Measurements from ENCODE around the gene FANCD2OS. TPM values are rescaled to one million over a fixed set of nuclear protein-coding genes. Genes with fewer than 3 reads are reported as not detected.

Gene FANCD2OS
- 2.3 TPM in 1 of 2 replicates, not detected in the other for total RNA-seq

DNA sequence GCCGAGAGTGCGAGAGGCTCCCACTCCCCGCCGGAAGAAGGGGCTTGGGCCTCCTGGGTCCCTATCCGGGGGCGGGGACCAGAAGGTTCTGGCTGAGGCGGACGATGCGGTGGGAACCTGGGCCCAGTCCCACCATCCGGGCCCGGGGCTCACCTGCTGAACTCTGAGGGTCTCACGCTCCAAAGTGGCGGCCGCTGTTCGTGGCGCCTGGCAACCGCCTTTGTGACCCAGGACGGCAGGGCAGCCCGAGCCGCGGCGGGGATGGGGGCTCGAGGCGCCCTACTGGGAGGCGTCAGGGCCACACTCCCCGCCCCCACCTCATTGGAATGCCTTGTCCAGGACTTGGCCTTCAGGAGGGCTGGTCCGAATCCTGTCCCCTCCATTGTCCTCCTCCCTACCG is at the start of gene FANCD2OS:
Gene FANCD2OS, minus strand, starts transcription at position 165 of the 400 bp plus-strand sequence. CDS start 3,481 bp downstream, outside the sequence.

DNA sequence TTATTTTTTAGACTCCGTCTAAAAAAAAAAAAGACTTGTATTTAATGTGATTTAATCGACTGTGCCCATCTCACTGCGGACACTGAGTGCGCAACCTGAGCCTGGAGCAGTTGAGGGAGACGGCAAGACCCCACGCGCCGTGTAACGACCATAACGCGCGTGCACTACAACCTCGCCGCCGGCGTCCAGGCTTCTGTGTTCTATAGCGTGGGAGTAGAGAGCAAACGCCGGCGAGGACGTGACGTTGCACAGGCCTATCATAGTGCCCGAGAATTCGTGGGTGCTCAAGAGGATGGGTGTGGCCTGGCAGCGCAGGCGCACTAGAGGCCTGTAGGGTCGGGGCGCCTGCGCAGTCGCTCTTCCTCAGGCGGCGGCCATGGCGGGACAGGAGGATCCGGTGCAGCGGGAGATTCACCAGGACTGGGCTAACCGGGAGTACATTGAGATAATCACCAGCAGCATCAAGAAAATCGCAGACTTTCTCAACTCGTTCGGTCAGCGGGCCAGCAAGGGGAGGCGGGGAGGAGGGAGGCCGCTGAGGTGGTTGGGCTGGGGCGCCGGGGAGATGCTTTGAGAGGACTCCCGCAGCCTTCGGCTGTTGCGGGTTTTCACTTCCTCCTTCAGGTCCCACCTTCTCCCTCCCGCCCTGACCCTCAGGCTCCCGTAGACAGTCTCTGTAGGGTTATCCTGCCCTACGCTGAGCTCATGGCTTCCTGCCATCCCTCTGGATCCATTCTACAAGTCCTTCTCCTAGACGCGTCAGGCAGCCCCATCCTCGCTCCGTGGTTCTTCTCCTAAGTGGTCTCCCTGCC is 7.5 kb upstream of the FANCD2OS start, which contains the start of gene BRK1:
Gene BRK1, plus strand, starts transcription at position 350 of the 812 bp plus-strand sequence. Its CDS starts 27 bp downstream, at position 377.

Other genes starting within 250 kb of the FANCD2OS start
- gene CIDEC, start 228.0 kb downstream of the FANCD2OS start, total RNA-seq: not detected in 2 replicates
- gene JAGN1, start 217.6 kb downstream of the FANCD2OS start, total RNA-seq: 33.5 and 51.9 TPM in 2 replicates
- gene IL17RE, start 205.4 kb downstream of the FANCD2OS start, total RNA-seq: 16.6 and 19.3 TPM in 2 replicates
- 42.2 and 42.7 TPM in 2 replicates for gene IL17RC, start 191.2 kb downstream of the FANCD2OS start, total RNA-seq
- 17.4 and 25.5 TPM in 2 replicates for gene CRELD1, start 174.4 kb downstream of the FANCD2OS start, total RNA-seq
- gene PRRT3, start 155.8 kb downstream of the FANCD2OS start, total RNA-seq: 2.0 TPM in 2 replicates
- gene EMC3, start 121.4 kb downstream of the FANCD2OS start, total RNA-seq: 35.2 and 37.8 TPM in 2 replicates
- gene FANCD2, start 81.8 kb downstream of the FANCD2OS start, total RNA-seq: 20.7 and 32.1 TPM in 2 replicates
- gene BRK1, start 7.4 kb upstream of the FANCD2OS start, total RNA-seq: 101 and 142 TPM in 2 replicates
- gene VHL, start 33.5 kb upstream of the FANCD2OS start, total RNA-seq: 28.6 and 36.1 TPM in 2 replicates
- 2.9 and 6.1 TPM in 2 replicates for gene IRAK2, start 56.7 kb upstream of the FANCD2OS start, total RNA-seq
- gene TATDN2, start 140.2 kb upstream of the FANCD2OS start, total RNA-seq: 11.1 and 11.8 TPM in 2 replicates
- gene GHRL, start 184.7 kb upstream of the FANCD2OS start, total RNA-seq: not detected in 2 replicates
- 133 and 155 TPM in 2 replicates for gene SEC13, start 212.9 kb upstream of the FANCD2OS start, total RNA-seq